Natural killer cell (primary cell): ENCODE data around the gene GRK6. TPM values are rescaled to one million over a fixed set of nuclear protein-coding genes. Genes with fewer than 3 reads are reported as not detected.

Source experiments
- ATAC-seq, 3 donors: fragments of 150-1000 bp in 2 of 3; fragments of 200-7000 bp in 1 of 3; cut with Tn5 transposase; 1 replicate in 1 of 3; 2 replicates in 2 of 3; pipeline ENCODE4 v1.10.0; 2021; ENCODE audit warnings: mild to moderate bottlenecking in 2 of 3, moderate library complexity in 2 of 3
- DNase-seq, 2 donors: peaks; one replicate each; pipeline versions ENCODE4 v3.0.0 to v3.0.0-alpha.2; 2013 to 2021; ENCODE audit warnings: mixed read lengths in 1 of 2
- H3K27ac ChIP-seq: one replicate; pipeline ENCODE4 v1.5.1; 2013; ENCODE audit warnings: mild to moderate bottlenecking, low read length
- H3K27me3 ChIP-seq: one replicate; pipeline ENCODE4 v1.6.1; 2013; ENCODE audit warnings: low read length; ENCODE audit not compliant: control insufficient read depth, insufficient read depth
- H3K36me3 ChIP-seq: one replicate; pipeline ENCODE4 v1.6.1; 2013; ENCODE audit warnings: low read length; ENCODE audit not compliant: control insufficient read depth, insufficient read depth
- H3K4me1 ChIP-seq: one replicate; pipeline ENCODE4 v1.6.1; 2013; ENCODE audit warnings: low read length; ENCODE audit not compliant: control insufficient read depth, insufficient read depth
- H3K4me3 ChIP-seq: one replicate; pipeline ENCODE4 v1.5.1; 2013; ENCODE audit warnings: low read length
- H3K9me3 ChIP-seq: one replicate; pipeline ENCODE4 v1.6.1; 2013; ENCODE audit warnings: low read length; ENCODE audit not compliant: control insufficient read depth, insufficient read depth
- H3K27ac Mint-ChIP-seq, 2 donors: one replicate each; pipeline ENCODE4 v1.8.0; 2022; ENCODE audit warnings: mild to moderate bottlenecking in 2 of 2, mixed read lengths in 2 of 2, moderate library complexity in 1 of 2
- H3K27me3 Mint-ChIP-seq, 2 donors: one replicate each; pipeline ENCODE4 v1.8.0; 2022; ENCODE audit warnings: low read depth in 2 of 2, mixed read lengths in 2 of 2
- H3K36me3 Mint-ChIP-seq: one replicate; pipeline ENCODE4 v1.8.0; 2022; ENCODE audit warnings: mixed read lengths
- H3K4me1 Mint-ChIP-seq, 2 donors: one replicate each; pipeline ENCODE4 v1.8.0; 2022; ENCODE audit warnings: mixed read lengths in 2 of 2
- H3K4me3 Mint-ChIP-seq: one replicate; pipeline ENCODE4 v1.8.0; 2022; ENCODE audit warnings: mild to moderate bottlenecking, moderate library complexity, mixed read lengths
- H3K9me3 Mint-ChIP-seq, 2 donors: one replicate each; pipeline ENCODE4 v1.8.0; 2022; ENCODE audit warnings: mixed read lengths in 2 of 2
- CTCF ChIP-seq: fragments of 200-600 bp; IDR thresholded peaks from one replicate; pipeline ENCODE4 v1.8.0; 2022; ENCODE audit warnings: antibody characterized with exemption
- WGBS: methylation state at CpG from one replicate; pipeline ENCODE4 v1.1.7; 2013; ENCODE audit warnings: missing lambda C conversion rate; ENCODE audit not compliant: insufficient coverage; 5-methylcytosine and 5-hydroxymethylcytosine counted together
- intact Hi-C: fragments of 100-400 bp; cut with micrococcal nuclease; formaldehyde crosslinking; loops from one replicate; pipeline ENCODE4 v1.14.2; 2022
- total RNA-seq, 4 donors: library from RNA; stranded (reverse); fragments of 120-200 nt in 1 of 4; gene quantifications; one replicate each; pipeline versions ENCODE4 v1.2.3 to v1.2.4, GENCODE V29; 2013 to 2022

GRK6 gene
- total RNA-seq, 3 donors from 2014 or later (not counting 1 experiment from before 2014, with no cell fraction given): 173 to 221 (median 190) TPM

- TF ChIP-seq CTCF: no peak
- Mint-ChIP-seq H3K36me3 (no peaks in the 10 kb centered on the region), H3K27ac (peak overlapping the region; percentile 47 to 72), H3K4me1 (peaks cover 19 to 50% of the 10 kb centered on the region in 2 donors), H3K27me3 (no peaks in the 10 kb centered on the region), H3K4me3 (no peak overlapping the region), H3K9me3 (no peaks in the 10 kb centered on the region)
- Histone ChIP-seq H3K27me3 (no peaks in the 10 kb centered on the region), H3K4me1 (peaks cover 44% of the 10 kb centered on the region), H3K4me3 (no peak overlapping the region), H3K27ac (no peak overlapping the region), H3K9me3 (no peaks in the 10 kb centered on the region), H3K36me3 (peaks cover 73% of the 10 kb centered on the region)
- ATAC-seq (peak in 1 of 3 donors; percentile 25), DNase-seq (peak in 1 of 2 donors; percentile 85)
- intact Hi-C loops: no loop called here
- WGBS: 89% methylated on average over 24 of the region's 24 CpGs
Observed at GRCh38 chr5:177440211-177440989, 13.9 kb downstream of the GRK6 start.

- Mint-ChIP-seq H3K9me3 (no peaks in the 10 kb centered on the region), H3K4me3 (no peak overlapping the region), H3K27me3 (no peaks in the 10 kb centered on the region), H3K36me3 (no peaks in the 10 kb centered on the region), H3K4me1 (peaks cover 26 to 58% of the 10 kb centered on the region in 2 donors), H3K27ac (peak overlapping the region in 1 of 2 donors; percentile 76)
- Histone ChIP-seq H3K4me1 (peaks cover 44% of the 10 kb centered on the region), H3K4me3 (no peak overlapping the region), H3K9me3 (no peaks in the 10 kb centered on the region), H3K27ac (no peak overlapping the region), H3K36me3 (peaks cover 66% of the 10 kb centered on the region), H3K27me3 (no peaks in the 10 kb centered on the region)
- WGBS: 90% methylated on average over 26 of the region's 26 CpGs
- no peak for TF ChIP-seq CTCF
- no peak for ATAC-seq
- no peak for DNase-seq
- intact Hi-C loops: no loop called here
Observed at GRCh38 chr5:177440990-177441780, 14.7 kb downstream of the GRK6 start.

GRCh38 chr5:177442066-177442826 lies 15.8 kb downstream of the GRK6 start:
- H3K4me3 Mint-ChIP-seq: no peak overlapping the region
- no peaks in the 10 kb centered on the region for H3K9me3 Mint-ChIP-seq
- 95% methylated on average over 19 of the region's 20 CpGs for WGBS
- H3K27me3 Mint-ChIP-seq: no peaks in the 10 kb centered on the region
- Histone ChIP-seq H3K9me3 (no peaks in the 10 kb centered on the region), H3K36me3 (peaks cover 57% of the 10 kb centered on the region), H3K27me3 (no peaks in the 10 kb centered on the region), H3K27ac (no peak overlapping the region), H3K4me3 (no peak overlapping the region), H3K4me1 (peaks cover 40% of the 10 kb centered on the region)
- no peaks in the 10 kb centered on the region for H3K36me3 Mint-ChIP-seq
- H3K4me1 Mint-ChIP-seq: peaks cover 27 to 50% of the 10 kb centered on the region in 2 donors
- peak overlapping the region; percentile 41 to 76 for H3K27ac Mint-ChIP-seq
- intact Hi-C loops: no loop called here
- no peak for TF ChIP-seq CTCF
- ATAC-seq: no peak
- DNase-seq: peak in 1 of 2 donors; percentile 6
